ENCODE results near the gene POLR1B. TPM values are rescaled to one million over a fixed set of nuclear protein-coding genes. Genes with fewer than 3 reads are reported as not detected.
"Not testable (repeated sequence)": the region's sequence is repeated elsewhere in the genome, so short reads cannot be mapped to it uniquely, and the experiment has no call there.

Gene POLR1B
- total RNA-seq, 1 experiment from 2014 or later: 74.0 TPM

DNA sequence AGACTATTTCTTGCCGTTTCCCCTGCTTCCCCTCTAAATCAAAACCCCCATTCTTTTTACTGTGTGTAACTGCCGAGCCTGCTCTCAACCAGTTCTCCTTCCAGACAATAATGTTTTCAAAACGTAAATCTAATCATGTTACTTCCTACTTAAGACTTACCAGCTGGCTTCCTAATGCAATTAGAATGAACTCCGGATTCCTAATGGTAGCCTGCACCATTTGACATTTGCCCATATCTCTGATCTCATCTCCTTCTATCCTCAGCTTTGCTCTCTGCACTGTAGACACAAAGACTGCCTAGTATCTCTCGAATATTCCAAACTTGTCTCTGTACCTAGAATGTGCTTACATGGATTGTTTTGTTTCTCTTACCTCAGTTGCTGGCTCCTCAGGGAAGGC is 47.4 kb upstream of the POLR1B start:
- intact Hi-C loops (cut with micrococcal nuclease): no loop called here
- no TSS peak for BruUV-seq (replicated peaks)
- TF ChIP-seq, protein P1, sequence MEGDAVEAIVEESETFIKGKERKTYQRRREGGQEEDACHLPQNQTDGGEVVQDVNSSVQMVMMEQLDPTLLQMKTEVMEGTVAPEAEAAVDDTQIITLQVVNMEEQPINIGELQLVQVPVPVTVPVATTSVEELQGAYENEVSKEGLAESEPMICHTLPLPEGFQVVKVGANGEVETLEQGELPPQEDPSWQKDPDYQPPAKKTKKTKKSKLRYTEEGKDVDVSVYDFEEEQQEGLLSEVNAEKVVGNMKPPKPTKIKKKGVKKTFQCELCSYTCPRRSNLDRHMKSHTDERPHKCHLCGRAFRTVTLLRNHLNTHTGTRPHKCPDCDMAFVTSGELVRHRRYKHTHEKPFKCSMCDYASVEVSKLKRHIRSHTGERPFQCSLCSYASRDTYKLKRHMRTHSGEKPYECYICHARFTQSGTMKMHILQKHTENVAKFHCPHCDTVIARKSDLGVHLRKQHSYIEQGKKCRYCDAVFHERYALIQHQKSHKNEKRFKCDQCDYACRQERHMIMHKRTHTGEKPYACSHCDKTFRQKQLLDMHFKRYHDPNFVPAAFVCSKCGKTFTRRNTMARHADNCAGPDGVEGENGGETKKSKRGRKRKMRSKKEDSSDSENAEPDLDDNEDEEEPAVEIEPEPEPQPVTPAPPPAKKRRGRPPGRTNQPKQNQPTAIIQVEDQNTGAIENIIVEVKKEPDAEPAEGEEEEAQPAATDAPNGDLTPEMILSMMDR (IDR thresholded peaks at IDR 0.05; ENCODE audit: unreplicated experiment): no peak
- H3K9me3 Mint-ChIP-seq (ENCODE audit: unreplicated experiment): no peaks in the 10 kb centered on the region
- H3K4me3 Mint-ChIP-seq (ENCODE audit: unreplicated experiment): no peak overlapping the region
- DNase-seq (ENCODE audit: unreplicated experiment): no peak
- H3K27me3 Mint-ChIP-seq (ENCODE audit: insufficient read depth, unreplicated experiment): no peaks in the 10 kb centered on the region
- H3K4me1 Mint-ChIP-seq (ENCODE audit: insufficient read depth, unreplicated experiment): no peaks in the 10 kb centered on the region
- no peak overlapping the region for H3K27ac Mint-ChIP-seq (ENCODE audit: low read depth, unreplicated experiment)
- ChIA-PET CTCF (interaction anchor here (0.8 kb wide), 1 partner anchor 14 kb away, joined by 4 read pairs; no protein-coding TSS in a partner anchor), POLR2A (interaction anchor here (0.7 to 4.4 kb wide), 2 partner anchors 12 to 219 kb away, joined by 4 to 42 read pairs; partner anchors contain the start of genes TTL and ZC3H6)
- peaks cover 21% of the 10 kb centered on the region for H3K36me3 Mint-ChIP-seq (ENCODE audit: insufficient read depth, unreplicated experiment)

DNA sequence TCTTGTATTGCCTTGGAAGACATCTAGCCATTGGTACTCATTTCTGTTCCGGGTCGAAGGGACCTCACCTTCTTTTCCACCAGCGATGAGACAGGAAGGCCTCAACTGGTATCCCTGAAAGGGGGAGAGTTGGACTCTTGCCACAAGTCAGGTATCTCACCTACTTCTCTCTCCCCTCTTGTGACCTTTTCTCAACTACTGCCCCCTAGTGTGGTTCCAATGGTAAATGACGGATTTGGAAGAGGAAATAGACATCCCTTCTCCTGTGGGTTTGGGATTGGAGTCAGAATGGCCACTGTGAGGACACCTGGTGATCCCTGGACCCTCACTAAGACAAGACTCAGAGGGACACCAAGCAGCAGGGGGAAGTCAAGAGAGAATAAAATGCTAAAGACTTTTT is 46.4 kb upstream of the POLR1B start:
- CTCF ChIA-PET; H3K4me1 Mint-ChIP-seq (ENCODE audit: insufficient read depth, unreplicated experiment); intact Hi-C loops (cut with micrococcal nuclease); H3K4me3 Mint-ChIP-seq (ENCODE audit: unreplicated experiment); DNase-seq (ENCODE audit: unreplicated experiment); H3K9me3 Mint-ChIP-seq (ENCODE audit: unreplicated experiment); H3K27ac Mint-ChIP-seq (ENCODE audit: low read depth, unreplicated experiment); BruUV-seq (replicated peaks); H3K27me3 Mint-ChIP-seq (ENCODE audit: insufficient read depth, unreplicated experiment); POLR2A ChIA-PET: not testable (repeated sequence)
- peaks cover 18% of the 10 kb centered on the region for H3K36me3 Mint-ChIP-seq (ENCODE audit: insufficient read depth, unreplicated experiment)

DNA sequence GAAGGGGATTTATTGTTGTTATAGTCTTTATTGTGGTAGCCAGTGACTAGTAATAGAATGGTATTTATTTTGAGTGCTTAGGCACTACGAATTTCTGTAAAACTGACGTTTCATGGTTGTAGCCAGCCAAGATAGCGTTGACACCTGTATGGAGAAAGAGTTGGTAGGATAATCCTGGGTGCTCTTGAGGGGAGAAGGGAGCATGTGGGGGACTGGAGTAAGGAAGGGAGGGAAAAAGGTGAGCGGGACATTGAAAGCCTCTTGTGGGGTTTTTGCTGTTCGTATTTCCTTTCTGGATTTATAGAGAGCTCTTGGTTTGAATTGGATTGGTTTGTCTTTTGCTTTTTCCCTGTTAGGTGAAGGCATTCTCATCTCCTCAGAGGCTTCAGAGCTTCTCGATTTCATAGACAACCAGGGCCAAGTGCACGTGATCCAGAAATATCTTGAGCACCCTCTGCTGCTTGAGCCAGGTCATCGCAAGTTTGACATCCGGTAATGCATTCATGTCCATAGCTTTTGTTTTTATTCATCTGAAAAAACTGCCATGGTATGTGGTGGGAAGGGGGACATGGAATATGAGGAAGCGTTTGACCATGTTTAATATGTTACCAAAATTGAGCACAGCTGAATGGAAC is 41.3 kb upstream of the POLR1B start:
- H3K27me3 Mint-ChIP-seq (ENCODE audit: insufficient read depth, unreplicated experiment); H3K4me3 Mint-ChIP-seq (ENCODE audit: unreplicated experiment); intact Hi-C loops (cut with micrococcal nuclease); H3K27ac Mint-ChIP-seq (ENCODE audit: low read depth, unreplicated experiment); H3K4me1 Mint-ChIP-seq (ENCODE audit: insufficient read depth, unreplicated experiment); H3K9me3 Mint-ChIP-seq (ENCODE audit: unreplicated experiment); BruUV-seq (replicated peaks): not testable (repeated sequence)
- H3K36me3 Mint-ChIP-seq (ENCODE audit: insufficient read depth, unreplicated experiment): peaks cover 34% of the 10 kb centered on the region
- TF ChIP-seq, protein P1 (IDR thresholded peaks at IDR 0.05; ENCODE audit: unreplicated experiment): peak; percentile 36
- ChIA-PET POLR2A (interaction anchor here (1.6 kb wide), 1 partner anchor 18 kb away, joined by 8 read pairs; no protein-coding TSS in a partner anchor), CTCF (interaction anchor here (0.6 to 0.7 kb wide), 2 partner anchors 9 to 1826 kb away, joined by 3 read pairs; no protein-coding TSS in a partner anchor)
- peak; percentile 56 for DNase-seq (ENCODE audit: unreplicated experiment)

DNA sequence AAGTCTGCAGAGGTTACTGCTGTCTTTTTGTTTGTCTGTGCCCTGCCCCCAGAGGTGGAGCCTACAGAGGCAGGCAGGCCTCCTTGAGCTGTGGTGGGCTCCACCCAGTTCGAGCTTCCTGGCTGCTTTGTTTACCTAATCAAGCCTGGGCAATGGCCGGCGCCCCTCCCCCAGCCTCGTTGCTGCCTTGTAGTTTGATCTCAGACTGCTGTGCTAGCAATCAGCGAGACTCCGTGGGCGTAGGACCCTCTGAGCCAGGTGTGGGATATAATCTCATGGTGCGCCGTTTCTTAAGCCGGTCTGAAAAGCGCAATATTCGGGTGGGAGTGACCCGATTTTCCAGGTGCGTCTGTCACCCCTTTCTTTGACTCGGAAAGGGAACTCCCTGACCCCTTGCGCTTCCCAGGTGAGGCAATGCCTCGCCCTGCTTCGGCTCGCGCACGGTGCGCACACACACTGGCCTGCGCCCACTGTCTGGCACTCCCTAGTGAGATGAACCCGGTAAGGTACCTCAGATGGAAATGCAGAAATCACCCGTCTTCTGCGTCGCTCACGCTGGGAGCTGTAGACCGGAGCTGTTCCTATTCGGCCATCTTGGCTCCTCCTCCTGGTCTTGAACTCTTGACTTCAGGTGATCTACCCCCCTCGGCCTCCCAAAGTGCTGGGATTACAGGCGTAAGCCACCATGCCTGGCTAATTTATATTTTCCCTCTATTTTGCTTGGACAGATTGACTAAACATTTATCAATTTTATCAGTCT is 32.8 kb upstream of the POLR1B start:
- H3K27me3 Mint-ChIP-seq (ENCODE audit: insufficient read depth, unreplicated experiment); H3K4me3 Mint-ChIP-seq (ENCODE audit: unreplicated experiment); DNase-seq (ENCODE audit: unreplicated experiment); H3K9me3 Mint-ChIP-seq (ENCODE audit: unreplicated experiment); intact Hi-C loops (cut with micrococcal nuclease); H3K27ac Mint-ChIP-seq (ENCODE audit: low read depth, unreplicated experiment); BruUV-seq (replicated peaks); H3K4me1 Mint-ChIP-seq (ENCODE audit: insufficient read depth, unreplicated experiment): not testable (repeated sequence)
- POLR2A ChIA-PET: interaction anchor here (1.2 kb wide), 1 partner anchor 28 kb away, joined by 3 read pairs; no protein-coding TSS in a partner anchor
- CTCF ChIA-PET: interaction anchor here (1.1 kb wide), 1 partner anchor 9 kb away, joined by 3 read pairs; no protein-coding TSS in a partner anchor
- peaks cover 17% of the 10 kb centered on the region for H3K36me3 Mint-ChIP-seq (ENCODE audit: insufficient read depth, unreplicated experiment)

DNA sequence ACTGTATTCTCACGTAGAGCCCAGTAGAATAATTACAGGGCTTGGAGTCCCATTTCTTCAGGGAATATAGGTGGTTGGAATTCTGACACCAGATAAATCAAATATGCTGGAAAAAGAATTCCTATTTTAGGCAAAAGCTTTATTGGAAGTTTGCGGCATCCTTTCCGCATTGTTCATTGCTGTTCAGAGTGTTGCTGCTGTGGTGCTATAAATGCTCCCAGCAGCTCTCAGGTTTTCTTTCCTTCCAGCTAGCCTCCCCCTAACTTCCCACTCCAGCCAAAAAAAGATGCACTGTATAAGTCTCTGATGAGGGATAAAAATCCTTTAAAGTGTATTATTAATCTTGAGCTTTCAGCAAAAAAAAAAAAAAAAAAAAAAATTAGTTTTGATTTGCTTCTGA is 25.5 kb upstream of the POLR1B start:
- intact Hi-C loops (cut with micrococcal nuclease): no loop called here
- no TSS peak for BruUV-seq (replicated peaks)
- H3K36me3 Mint-ChIP-seq (ENCODE audit: insufficient read depth, unreplicated experiment): peaks cover 27% of the 10 kb centered on the region
- H3K27me3 Mint-ChIP-seq (ENCODE audit: insufficient read depth, unreplicated experiment): no peaks in the 10 kb centered on the region
- ChIA-PET POLR2A (no interaction called here), CTCF (interaction anchor here (0.7 kb wide), 1 partner anchor 50 kb away, joined by 3 read pairs; no protein-coding TSS in a partner anchor)
- no peak overlapping the region for H3K27ac Mint-ChIP-seq (ENCODE audit: low read depth, unreplicated experiment)
- TF ChIP-seq, protein P1 (IDR thresholded peaks at IDR 0.05; ENCODE audit: unreplicated experiment): no peak
- no peak for DNase-seq (ENCODE audit: unreplicated experiment)
- no peaks in the 10 kb centered on the region for H3K4me1 Mint-ChIP-seq (ENCODE audit: insufficient read depth, unreplicated experiment)
- no peak overlapping the region for H3K4me3 Mint-ChIP-seq (ENCODE audit: unreplicated experiment)
- H3K9me3 Mint-ChIP-seq (ENCODE audit: unreplicated experiment): peaks cover 8% of the 10 kb centered on the region
